K562 (cell line): Measurements from ENCODE around the gene ENKUR. TPM values are rescaled to one million over a fixed set of nuclear protein-coding genes. Genes with fewer than 3 reads are reported as not detected.

Source experiments
- BRF2 ChIP-seq: IDR thresholded peaks from 3 replicates; pipeline ENCODE4 v1.6.1; 2011; ENCODE audit warnings: borderline replicate concordance, mild to moderate bottlenecking; ENCODE audit not compliant: insufficient read length, insufficient read depth
- CREBBP ChIP-seq: IDR thresholded peaks from one replicate; pipeline ENCODE4 v1.6.1; 2012; ENCODE audit warnings: low read depth, mild to moderate bottlenecking, control low read depth, inconsistent platforms, low read length
- FOXJ2 ChIP-seq: fragments of 200-800 bp; sonication (Bioruptor generic); IDR thresholded peaks from 2 replicates; pipeline ENCODE4 v1.6.1; 2016; ENCODE audit warnings: missing genetic modification characterization, missing compliant biosample characterization
- GTF2A2 ChIP-seq: IDR thresholded peaks from 2 replicates; pipeline ENCODE4 v1.6.1; 2016; ENCODE audit warnings: mild to moderate bottlenecking, missing genetic modification characterization, missing compliant biosample characterization
- ILF3 ChIP-seq: fragments of 450-650 bp; IDR thresholded peaks from 2 replicates; pipeline ENCODE4 v1.6.1; 2018; ENCODE audit warnings: antibody characterized with exemption, mild to moderate bottlenecking, moderate library complexity, borderline replicate concordance
- MAFG ChIP-seq: fragments of 450-650 bp; conservative IDR thresholded peaks from 2 replicates; pipeline ENCODE4 v1.6.1; 2016; ENCODE audit warnings: missing genetic modification characterization, missing compliant biosample characterization
- PBX2 ChIP-seq, 2 experiments: IDR thresholded peaks in 1 of 2; conservative IDR thresholded peaks in 1 of 2; 2 replicates each; pipeline ENCODE4 v1.6.1; 2016; ENCODE audit warnings: low read depth in 2 of 2, mild to moderate bottlenecking in 1 of 2, missing compliant biosample characterization in 1 of 2, missing genetic modification characterization in 1 of 2, moderate library complexity in 1 of 2
- POLR2B ChIP-seq: fragments of 450-650 bp; IDR thresholded peaks from 2 replicates; pipeline ENCODE4 v1.6.1; 2018; ENCODE audit warnings: low read depth; ENCODE audit not compliant: partially characterized antibody
- PPARD ChIP-seq: fragments of 250-450 bp; sonication (Bioruptor Pico); IDR thresholded peaks from 2 replicates; pipeline ENCODE4 v1.8.0; 2022; ENCODE audit warnings: inconsistent platforms, mild to moderate bottlenecking, moderate library complexity
- PRDM10 ChIP-seq: fragments of 450-650 bp; IDR thresholded peaks from 2 replicates; pipeline ENCODE4 v1.6.1; 2018; ENCODE audit not compliant: partially characterized antibody
- SIRT6 ChIP-seq: IDR thresholded peaks from one replicate; pipeline ENCODE4 v1.6.1; 2012; ENCODE audit warnings: low read depth, mild to moderate bottlenecking, control low read depth, inconsistent platforms, low read length, moderate library complexity
- ZNF395 ChIP-seq: fragments of 200-800 bp; sonication (Bioruptor generic); IDR thresholded peaks from 2 replicates; pipeline ENCODE4 v1.6.1; 2017; ENCODE audit warnings: missing genetic modification characterization, missing compliant biosample characterization
- ZNF551 ChIP-seq: fragments of 250-450 bp; sonication (Bioruptor Pico); IDR thresholded peaks from 2 replicates; pipeline ENCODE4 v1.5.0; 2021; ENCODE audit warnings: mild to moderate bottlenecking, moderate library complexity
- ZNF584 ChIP-seq: fragments of 200-800 bp; sonication (Bioruptor generic); IDR thresholded peaks from 2 replicates; pipeline ENCODE4 v1.6.1; 2016; ENCODE audit warnings: low read depth, mild to moderate bottlenecking, missing genetic modification characterization, missing compliant biosample characterization
- polyA plus RNA-seq, 8 experiments: library from polyadenylated mRNA; depleted of rRNA in 4 of 8; stranded (reverse) in 5 of 8; unstranded in 3 of 8; fragments of >200 nt; fragmentation: Nextera tagmentation in 2 of 8; fragmentation: Illumina TruSeq in 1 of 8; extraction: Ambion mirVana in 2 of 8; extraction: Trizol in 1 of 8; gene quantifications; 2 replicates each; pipeline versions ENCODE4 v1.2.1 to v1.2.3, GENCODE V29; 2011 to 2014; ENCODE audit warnings: inconsistent platforms in 1 of 8, missing spikeins in 1 of 8
- total RNA-seq, 7 experiments: library from RNA; depleted of rRNA in 6 of 7; stranded (reverse); fragments of >200 nt in 6 of 7; fragmentation: Illumina TruSeq in 2 of 7; extraction: Trizol in 2 of 7; gene quantifications; 2 replicates each; pipeline versions ENCODE4 v1.2.1 to v1.2.3, GENCODE V29; 2011 to 2021; ENCODE audit warnings: low replicate concordance in 1 of 7
- TF ChIP-seq, protein P1 (sequence below): fragments of 450-650 bp; IDR thresholded peaks from 2 replicates; pipeline ENCODE4 v1.6.1; 2016; ENCODE audit warnings: low read depth, mild to moderate bottlenecking, moderate library complexity

The ENKUR gene
- total and polyA plus RNA-seq, 9 of the 15 experiments (the other 6 are each of a cell fraction or from before 2014, with no cell fraction given), result 0.06 to 0.46 (median 0.20) TPM

GRCh38 chr10:25047591-25048301 lies 31.8 kb upstream of the ENKUR start (continued):
- no peak for TF ChIP-seq BRF2
- no peak for TF ChIP-seq FOXJ2 (tag)
- TF ChIP-seq ZNF395, result no peak
- no peak for TF ChIP-seq PBX2 (CRISPR knock-in tag; IDR thresholded peaks at IDR 0.05; ENCODE audit: low read depth)
- TF ChIP-seq PBX2 (tag; conservative IDR thresholded peaks at IDR 0.05; ENCODE audit: low read depth), result no peak
- no peak for TF ChIP-seq PPARD
- no peak for TF ChIP-seq POLR2B
- TF ChIP-seq GTF2A2 (tag), result no peak
- TF ChIP-seq ZNF584, result no peak
- TF ChIP-seq SIRT6, result no peak
- TF ChIP-seq ZNF551 (CRISPR knock-in tag), result no peak
- TF ChIP-seq, protein P1, sequence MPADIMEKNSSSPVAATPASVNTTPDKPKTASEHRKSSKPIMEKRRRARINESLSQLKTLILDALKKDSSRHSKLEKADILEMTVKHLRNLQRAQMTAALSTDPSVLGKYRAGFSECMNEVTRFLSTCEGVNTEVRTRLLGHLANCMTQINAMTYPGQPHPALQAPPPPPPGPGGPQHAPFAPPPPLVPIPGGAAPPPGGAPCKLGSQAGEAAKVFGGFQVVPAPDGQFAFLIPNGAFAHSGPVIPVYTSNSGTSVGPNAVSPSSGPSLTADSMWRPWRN, result no peak
- TF ChIP-seq ILF3, result no peak
- no peak for TF ChIP-seq CREBBP
- peak; percentile 11; the same call in 1 of the 2 replicates for TF ChIP-seq MAFG (tag)
- no peak for TF ChIP-seq PRDM10
